Ishikawa (cell line): ENCODE results near the gene GRID2IP.

Experiments
- CEBPB ChIP-seq: IDR thresholded peaks from 2 replicates; pipeline ENCODE4 v1.6.1; 2012
- CREB1 ChIP-seq: IDR thresholded peaks from 2 replicates; pipeline ENCODE4 v1.6.1; 2012; ENCODE audit warnings: low read depth
- EGR1 ChIP-seq: IDR thresholded peaks from 2 replicates; pipeline ENCODE4 v1.6.1; 2012
- EP300 ChIP-seq: IDR thresholded peaks from 2 replicates; pipeline ENCODE4 v1.6.1; 2012; ENCODE audit warnings: borderline replicate concordance
- FOXM1 ChIP-seq: IDR thresholded peaks from 2 replicates; pipeline ENCODE4 v1.6.1; 2012; ENCODE audit warnings: low read depth, borderline replicate concordance
- NFIC ChIP-seq: IDR thresholded peaks from 2 replicates; pipeline ENCODE4 v1.6.1; 2012
- RAD21 ChIP-seq: IDR thresholded peaks from 2 replicates; pipeline ENCODE4 v1.6.1; 2012; ENCODE audit warnings: low read depth
- REST ChIP-seq: IDR thresholded peaks from 2 replicates; pipeline ENCODE4 v1.6.1; 2012; ENCODE audit warnings: low read depth, mild to moderate bottlenecking
- TAF1 ChIP-seq: IDR thresholded peaks from 2 replicates; pipeline ENCODE4 v1.6.1; 2012; ENCODE audit warnings: low read depth, mild to moderate bottlenecking
- TCF12 ChIP-seq: IDR thresholded peaks from 2 replicates; pipeline ENCODE4 v1.6.1; 2012; ENCODE audit warnings: low read depth
- TEAD4 ChIP-seq: IDR thresholded peaks from 2 replicates; pipeline ENCODE4 v1.6.1; 2012
- USF1 ChIP-seq: IDR thresholded peaks from 2 replicates; pipeline ENCODE4 v1.6.1; 2012
- YY1 ChIP-seq: IDR thresholded peaks from 2 replicates; pipeline ENCODE4 v1.6.1; 2012; ENCODE audit warnings: low read depth
- ZBTB7A ChIP-seq: IDR thresholded peaks from 2 replicates; pipeline ENCODE4 v1.6.1; 2012; ENCODE audit warnings: low read depth
- TF ChIP-seq, protein P1 (sequence below): IDR thresholded peaks from 2 replicates; pipeline ENCODE4 v1.6.1; 2012

The GRID2IP gene

DNA sequence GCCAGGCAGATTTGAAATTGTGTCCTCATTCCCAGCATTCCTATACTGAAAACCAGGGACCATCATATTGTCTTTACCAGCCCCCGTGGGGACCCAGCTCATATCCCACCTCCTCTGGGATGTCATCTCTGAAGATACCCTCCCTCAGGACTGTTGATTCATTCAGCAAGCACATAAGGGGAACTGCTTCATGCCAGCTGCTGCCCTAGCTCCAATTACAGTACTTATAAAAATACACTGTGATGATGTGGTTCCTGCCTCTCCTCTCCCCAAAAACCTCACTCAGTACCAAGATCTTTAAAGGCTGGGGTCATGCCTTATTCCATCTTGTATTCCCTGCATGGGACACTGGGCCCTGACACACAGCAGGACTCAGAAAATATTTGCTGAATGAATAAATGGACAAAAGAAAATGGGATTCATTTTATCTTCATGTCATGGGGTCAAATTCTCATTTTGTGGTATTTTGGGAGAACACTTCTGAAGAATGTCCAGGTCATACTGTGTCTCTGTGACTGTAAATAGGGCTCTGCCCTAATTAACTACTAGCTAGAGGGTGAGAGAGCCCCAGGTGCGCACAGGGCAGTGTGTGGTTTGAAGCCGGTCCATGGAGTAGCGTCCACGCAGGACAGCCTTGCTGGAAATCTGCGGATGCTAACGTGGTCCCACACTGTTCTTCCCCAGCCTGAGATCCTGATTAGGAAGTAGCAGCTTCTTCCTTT, 74.5 kb downstream of the GRID2IP start:
- TF ChIP-seq CREB1 (no peak), FOXM1 (no peak), CEBPB (no peak), TCF12 (no peak), REST (no peak), EGR1 (no peak), YY1 (no peak), USF1 (no peak), TAF1 (no peak), ZBTB7A (no peak), TEAD4 (no peak), NFIC (no peak), RAD21 (no peak), EP300 (no peak)
- TF ChIP-seq, protein P1, sequence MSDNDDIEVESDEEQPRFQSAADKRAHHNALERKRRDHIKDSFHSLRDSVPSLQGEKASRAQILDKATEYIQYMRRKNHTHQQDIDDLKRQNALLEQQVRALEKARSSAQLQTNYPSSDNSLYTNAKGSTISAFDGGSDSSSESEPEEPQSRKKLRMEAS = no peak

GRCh38 chr7:6475433-6476186, 75.7 kb downstream of the GRID2IP start:
- TF ChIP-seq TCF12 (no peak), USF1 (no peak), NFIC (no peak), REST (no peak), EP300 (no peak), RAD21 (no peak), YY1 (no peak), CREB1 (no peak), EGR1 (no peak), ZBTB7A (no peak), TAF1 (no peak), CEBPB (no peak)

GRCh38 chr7:6465862-6466261, 85.4 kb downstream of the GRID2IP start:
- TF ChIP-seq CEBPB (no peak), NFIC (no peak), TAF1 (no peak), TEAD4 (no peak), ZBTB7A (no peak), YY1 (no peak), REST (no peak), RAD21 (no peak)
- TF ChIP-seq, protein P1 = no peak

GRCh38 chr7:6461946-6462550, 89.2 kb downstream of the GRID2IP start:
- TF ChIP-seq CREB1 (no peak), TEAD4 (no peak), CEBPB (no peak)
- TF ChIP-seq, protein P1 = no peak
